Hematopoietic multipotent progenitor cell treated with erythropoietin and hydrocortisone succinate and interleukin-3 and kit ligand, for 8 days (in vitro differentiated cells): ENCODE measurements around the gene MROH2A.

Experiments used
- DNase-seq: peaks from one replicate; pipeline ENCODE4 v3.0.0-alpha.2; 2015

Gene MROH2A

GRCh38 chr2:233801357-233802131 is 23.4 kb downstream of the MROH2A start:
- no peak for DNase-seq

- no peak for DNase-seq
These were observed 24.1 kb downstream of the MROH2A start for GRCh38 chr2:233802132-233802815.

DNA sequence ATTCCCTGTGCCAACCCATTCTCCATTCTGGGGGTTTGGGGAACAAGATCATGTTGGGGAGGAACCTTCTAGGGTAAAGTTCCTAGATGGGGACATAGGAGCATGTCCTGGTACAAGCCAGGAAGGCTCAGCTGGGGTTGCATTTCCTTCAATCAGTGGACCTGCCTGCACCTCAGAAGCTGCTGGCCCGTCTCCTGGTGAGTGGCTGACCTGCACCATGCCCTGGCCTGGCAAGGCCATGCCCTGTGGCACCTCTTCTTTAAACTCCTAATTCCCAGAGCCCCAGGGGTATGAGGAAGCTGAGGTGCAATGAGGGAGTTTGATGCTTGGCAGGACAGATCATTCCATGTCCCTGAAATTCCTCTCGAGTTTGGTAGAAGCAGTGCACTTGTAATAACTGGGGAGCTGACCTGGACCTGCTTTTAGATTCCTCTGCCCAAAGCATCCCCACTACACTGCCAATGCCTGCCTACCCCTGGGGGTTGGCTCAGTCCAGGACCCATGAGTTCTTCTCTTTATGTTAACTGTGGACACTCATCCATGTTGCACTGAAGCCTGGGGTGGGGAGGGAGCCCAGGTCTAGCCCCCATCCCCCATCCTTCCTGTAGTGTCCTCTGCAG is 25.3 kb downstream of the MROH2A start:
- DNase-seq, result no peak

GRCh38 chr2:233803994-233804393 is 25.9 kb downstream of the MROH2A start:
- no peak for DNase-seq

DNA sequence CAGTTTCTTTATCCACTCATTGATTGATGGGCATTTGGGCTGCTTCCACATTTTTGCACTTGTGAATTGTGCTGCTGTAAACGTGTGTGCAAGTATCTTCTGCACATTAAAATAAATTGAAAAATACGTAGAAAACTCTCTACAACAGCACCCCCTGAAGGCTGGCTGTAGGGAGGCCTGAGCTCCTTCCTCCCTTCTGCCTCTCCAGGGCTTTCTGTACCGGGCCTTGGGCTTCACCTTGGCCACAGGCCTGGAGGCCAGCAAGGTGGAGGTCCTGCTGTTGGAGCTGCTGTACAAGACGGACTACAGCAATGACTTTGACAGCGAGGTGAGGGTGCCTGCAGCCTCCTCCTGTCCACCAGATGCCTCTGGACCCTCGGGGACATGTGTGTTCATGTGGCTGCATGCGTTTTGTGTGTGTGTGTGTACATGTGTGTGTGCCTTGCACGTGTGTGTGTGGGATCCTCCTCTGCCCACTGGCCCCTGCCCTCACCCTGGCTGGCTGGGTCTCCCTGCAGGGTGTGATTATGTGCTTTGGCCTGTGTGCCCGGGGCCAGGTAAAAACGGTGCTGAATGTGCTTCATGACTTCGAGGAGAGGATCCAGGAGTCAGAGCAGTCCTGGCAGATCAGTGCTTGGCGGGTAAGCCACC is 29.2 kb downstream of the MROH2A start:
- DNase-seq, result no peak

DNA sequence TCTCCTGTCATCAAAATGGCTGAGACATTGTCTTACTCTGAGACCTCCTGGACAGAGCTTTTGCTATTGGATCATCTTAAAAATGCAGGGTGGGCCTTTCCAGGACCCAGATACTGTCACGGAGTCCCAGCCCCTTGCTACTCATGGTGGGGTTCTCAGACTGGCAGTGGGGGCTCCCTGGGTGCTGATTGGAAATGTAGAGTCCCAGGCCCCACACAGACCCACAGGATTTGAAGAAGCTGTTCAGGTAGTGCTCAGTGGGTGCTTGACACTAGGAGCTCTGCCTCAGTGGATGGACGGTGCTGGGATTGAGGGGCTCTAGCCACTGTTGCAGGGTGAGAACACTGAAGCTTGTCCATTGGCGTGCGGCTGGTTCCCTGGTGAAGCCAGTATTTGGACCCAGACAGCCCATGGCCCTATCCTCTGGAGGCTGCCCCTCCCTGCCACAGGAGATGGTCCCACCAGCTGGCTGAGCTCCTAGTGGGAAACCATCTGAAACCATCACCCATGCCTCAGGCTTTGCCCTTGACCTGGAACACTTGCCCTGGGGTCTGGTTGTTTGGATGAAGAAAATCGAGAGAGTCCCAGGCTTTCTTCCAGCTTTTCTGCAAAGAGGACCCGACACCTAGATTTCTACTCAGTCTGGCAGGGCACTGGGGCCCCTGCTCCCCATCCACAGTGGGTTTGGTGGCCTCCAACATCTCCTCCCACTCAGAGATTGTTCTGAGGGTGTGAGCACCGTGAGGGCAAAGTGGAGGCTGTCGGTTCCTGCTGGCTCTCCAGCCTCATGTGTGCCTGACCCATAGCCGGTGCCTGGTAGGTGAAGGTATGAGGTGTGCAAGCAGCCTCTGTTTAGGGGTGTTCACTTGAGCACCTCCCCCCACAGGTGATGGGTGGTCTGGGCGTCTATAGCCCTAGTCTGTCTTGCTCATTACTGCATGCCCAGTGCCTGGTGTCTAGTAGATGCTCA is 30.1 kb downstream of the MROH2A start:
- DNase-seq, result no peak

- DNase-seq, result no peak
These were observed 32.3 kb downstream of the MROH2A start for GRCh38 chr2:233810385-233810784.

GRCh38 chr2:233811087-233811486 is 33.0 kb downstream of the MROH2A start:
- no peak for DNase-seq

- DNase-seq, result no peak
These were observed 33.6 kb downstream of the MROH2A start for GRCh38 chr2:233811732-233812131.

DNA sequence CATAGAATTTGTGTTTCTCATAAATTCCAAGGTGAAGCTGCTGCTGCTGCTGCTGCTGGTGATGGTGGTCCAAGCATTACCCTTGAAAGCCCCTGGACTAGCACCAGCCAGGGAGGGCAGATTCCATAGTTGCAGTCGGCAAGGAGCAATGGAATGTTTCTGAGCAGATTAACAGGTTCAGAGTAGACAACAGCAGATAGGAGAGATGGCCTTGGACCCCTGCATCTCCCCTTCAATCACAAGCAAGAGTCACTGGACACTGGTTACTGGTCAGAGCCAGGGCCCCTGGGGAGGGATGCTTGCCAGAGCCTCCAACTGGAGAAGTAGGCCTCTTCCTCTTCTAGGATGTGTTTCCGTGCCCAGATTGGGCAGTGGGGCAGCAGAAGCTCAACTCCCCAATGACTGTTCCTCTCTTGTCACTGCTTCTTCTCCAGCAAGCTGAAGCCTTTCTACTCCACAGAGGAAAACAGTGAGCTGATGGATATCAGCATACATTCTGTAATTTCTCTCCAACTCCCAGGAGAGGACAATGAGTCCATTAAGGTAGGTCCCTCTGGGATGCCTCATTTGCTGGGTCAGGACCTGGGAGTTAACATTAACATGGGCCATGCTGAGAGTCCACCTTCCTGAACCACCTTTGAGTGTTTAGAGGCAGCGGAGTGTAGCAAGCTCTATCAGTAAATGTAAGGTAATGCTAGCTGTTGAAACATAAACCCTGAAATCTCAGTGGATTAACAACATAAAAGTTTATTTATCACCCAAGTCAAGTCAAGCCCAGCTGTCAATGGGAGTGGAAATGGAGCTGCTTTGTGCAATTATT is 35.3 kb downstream of the MROH2A start:
- no peak for DNase-seq

DNA sequence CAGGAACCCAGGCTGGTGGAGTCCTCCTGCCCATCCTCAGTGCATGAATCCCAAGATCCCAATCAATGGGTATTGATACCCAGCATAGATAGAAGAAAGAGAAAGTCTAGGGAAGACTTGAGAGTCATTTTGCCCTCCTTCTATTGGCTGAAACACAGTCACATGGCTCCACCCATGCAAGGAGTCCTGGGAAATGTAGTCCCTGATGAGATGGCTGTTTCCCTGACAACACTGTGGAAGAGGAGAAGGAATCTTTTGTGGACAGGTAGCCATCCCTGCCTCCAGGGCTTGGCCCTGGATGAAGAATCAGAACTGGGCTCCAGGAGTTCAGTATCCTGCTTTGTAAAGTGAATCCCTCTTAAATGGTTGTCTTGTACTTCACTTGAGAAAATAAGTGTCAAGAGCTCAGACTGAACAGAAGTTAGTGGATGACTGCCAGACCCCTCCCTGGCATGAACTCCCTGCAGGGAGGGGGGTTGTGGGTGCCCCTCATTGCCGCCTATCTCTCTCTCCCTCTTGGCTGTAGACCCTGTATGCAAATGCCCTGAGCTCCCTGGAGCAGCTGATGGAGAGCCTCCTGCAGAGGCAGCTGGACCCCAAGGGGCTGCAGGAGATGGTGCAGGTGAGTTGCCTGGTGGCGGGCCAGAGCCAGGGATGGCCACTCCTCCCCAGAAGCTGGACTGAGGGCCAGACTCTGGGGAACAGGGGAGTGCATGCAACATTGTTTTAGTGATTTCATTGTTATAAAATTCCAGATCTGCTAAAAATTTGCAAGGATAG is 36.1 kb downstream of the MROH2A start:
- DNase-seq, result no peak

GRCh38 chr2:233815861-233816260 is 37.7 kb downstream of the MROH2A start:
- DNase-seq, result no peak

- DNase-seq, result no peak
These were observed 38.2 kb downstream of the MROH2A start for GRCh38 chr2:233816334-233816733.

- no peak for DNase-seq
These were observed 38.6 kb downstream of the MROH2A start for GRCh38 chr2:233816771-233817170.

GRCh38 chr2:233817361-233817911 is 39.3 kb downstream of the MROH2A start:
- DNase-seq, result no peak

DNA sequence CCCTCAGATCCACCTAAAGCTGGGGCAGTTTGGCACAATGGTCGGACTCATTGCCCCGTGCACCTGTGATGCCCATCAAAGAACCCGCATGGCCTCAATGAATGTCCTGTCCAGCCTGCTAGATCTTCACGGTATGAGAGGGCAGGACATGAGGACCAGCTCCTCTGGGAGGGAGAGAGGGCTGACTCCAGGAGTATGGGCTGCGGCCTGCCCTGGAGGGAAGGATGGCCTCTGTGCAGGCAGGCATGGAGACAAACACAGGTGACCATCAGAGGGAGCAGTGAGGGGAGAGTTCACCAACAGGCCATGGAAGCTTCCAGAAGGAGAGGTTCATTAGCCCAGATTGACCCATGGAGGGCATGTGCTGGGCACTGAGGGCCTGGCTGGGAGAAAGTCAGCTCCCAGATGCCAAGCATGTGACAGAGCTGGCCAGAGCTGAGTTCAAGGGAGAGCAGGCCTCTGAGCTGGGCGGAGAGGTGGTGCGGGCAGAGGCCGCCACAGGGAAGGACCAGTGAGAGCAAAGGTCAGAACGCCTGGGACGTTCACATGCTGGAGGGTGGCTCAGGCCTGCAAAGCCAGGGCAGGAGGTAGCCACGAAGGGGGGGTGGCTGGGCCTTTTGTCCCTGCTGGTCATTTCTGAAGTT is 40.0 kb downstream of the MROH2A start:
- DNase-seq, result no peak

DNA sequence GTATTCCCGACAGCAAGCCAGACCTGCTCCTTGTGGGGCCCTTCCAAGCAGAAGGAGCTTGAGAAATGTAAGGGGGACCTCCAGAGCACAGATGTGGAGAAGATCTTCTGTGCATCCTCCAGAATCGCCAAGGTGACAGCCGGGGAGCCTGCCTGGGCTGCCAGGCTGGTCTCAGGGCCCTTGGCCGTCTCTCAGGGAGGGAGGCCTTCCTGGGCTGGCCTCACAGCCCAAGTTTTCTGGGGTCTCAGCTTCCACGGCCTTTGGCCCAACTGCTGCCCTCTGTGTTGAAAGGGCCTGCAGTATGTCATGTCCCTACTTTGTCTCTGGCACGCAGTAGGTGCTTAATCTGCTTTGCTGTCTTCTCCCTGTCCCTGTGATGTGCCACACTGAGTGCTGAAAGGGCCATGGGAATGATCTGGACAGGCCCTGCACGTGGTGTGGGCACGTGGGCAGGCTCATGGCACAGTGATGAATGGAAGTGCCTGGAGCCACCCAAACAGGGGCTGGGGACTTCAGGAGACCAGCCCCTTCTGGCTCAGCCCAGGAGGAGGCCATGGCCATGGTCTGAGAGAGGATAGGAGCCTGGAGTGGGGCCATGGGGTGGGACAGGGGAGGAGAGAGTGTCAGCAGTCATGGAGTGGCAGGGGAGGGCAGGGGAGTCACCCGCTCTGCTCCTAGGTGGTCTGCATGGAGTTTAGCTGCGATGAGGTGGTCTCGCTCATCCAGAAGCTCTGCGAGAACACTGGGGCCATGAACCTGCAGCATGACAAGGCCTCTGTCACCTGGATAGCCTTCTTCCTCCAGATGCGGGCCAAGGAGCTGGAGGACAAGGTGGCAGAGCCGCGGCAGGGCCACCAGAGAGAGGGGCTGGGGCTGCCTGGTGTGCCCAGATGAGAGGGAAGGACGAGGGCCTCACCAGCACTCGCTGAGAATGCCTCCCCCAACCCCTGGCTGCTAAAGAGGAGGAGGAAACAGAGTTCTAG is 40.8 kb downstream of the MROH2A start:
- DNase-seq, result no peak
